Adrenal gland (tissue), 12 donors: Measurements from ENCODE around the gene NFATC3. TPM values are rescaled to one million over a fixed set of nuclear protein-coding genes. Genes with fewer than 3 reads are reported as not detected.

ENCODE experiments used
- DNase-seq, 7 donors: peaks; one replicate each; pipeline ENCODE4 v3.0.0-alpha.2; 2019 to 2020
- H3K27ac ChIP-seq, 5 donors: fragments of 200-600 bp; sonication (generic) in 4 of 5; 1 replicate in 3 of 5; 2 replicates in 2 of 5; pipeline versions ENCODE4 v1.5.1 to v1.8.0; 2016 to 2020; ENCODE audit warnings: mild to moderate bottlenecking in 1 of 5
- H3K27me3 ChIP-seq: fragments of 200-600 bp; 2 replicates; pipeline ENCODE4 v1.8.0; 2021
- H3K36me3 ChIP-seq, 2 donors: fragments of 200-600 bp; replicated peaks in 1 of 2; 1 replicate in 1 of 2; 2 replicates in 1 of 2; pipeline versions ENCODE4 v1.5.1 to v1.8.0; 2018 to 2022
- H3K4me1 ChIP-seq, 2 donors: fragments of 200-600 bp; replicated peaks in 1 of 2; 1 replicate in 1 of 2; 2 replicates in 1 of 2; pipeline versions ENCODE4 v1.5.1 to v1.8.0; 2018 to 2021
- H3K4me3 ChIP-seq, 4 donors: fragments of 200-600 bp; sonication (generic) in 3 of 4; one replicate each; pipeline ENCODE4 v1.5.1; 2016 to 2018
- H3K9me3 ChIP-seq, 3 donors: fragments of 200-600 bp; sonication (generic) in 1 of 3; replicated peaks in 1 of 3; 1 replicate in 2 of 3; 2 replicates in 1 of 3; pipeline versions ENCODE4 v1.5.1 to v1.8.0; 2016 to 2021
- CTCF ChIP-seq, 6 experiments: fragments of 450-650 bp in 4 of 6; fragments of 200-600 bp in 2 of 6; sonication (generic) in 1 of 6; IDR thresholded peaks; 1 replicate in 5 of 6; 2 replicates in 1 of 6; pipeline versions ENCODE4 v1.5.1 to v1.8.0; 2016 to 2021; ENCODE audit warnings: antibody characterized with exemption in 6 of 6, mild to moderate bottlenecking in 2 of 6, moderate library complexity in 1 of 6
- POLR2A ChIP-seq, 2 donors: fragments of 450-650 bp; IDR thresholded peaks; one replicate each; pipeline ENCODE4 v1.6.1; 2017; ENCODE audit warnings: antibody characterized with exemption in 2 of 2, mild to moderate bottlenecking in 2 of 2, moderate library complexity in 1 of 2
- WGBS, 4 donors: extraction: QIAGEN DNeasy Blood & Tissue Kit in 2 of 4; methylation state at CpG; one replicate each; pipeline versions ENCODE4 v1.1.5 to v1.1.7; 2013 to 2017; 5-methylcytosine and 5-hydroxymethylcytosine counted together
- intact Hi-C, 2 donors: fragments of 100-400 bp; cut with DNase I; formaldehyde crosslinking; loops; one replicate each; pipeline versions ENCODE4 v1.14.1 to v1.15.0; 2022 to 2023
- polyA plus RNA-seq, 3 donors: library from polyadenylated mRNA; stranded (reverse); fragments of 200-250 nt in 2 of 3; fragments of 350-450 nt in 1 of 3; fragmentation: Illumina TruSeq in 1 of 3; extraction: RNeasy Lipid Tissue Mini Kit (QIAGEN cat#74804) in 1 of 3; gene quantifications; one replicate each; pipeline ENCODE4 v1.2.3, GENCODE V29; 2013 to 2014
- total RNA-seq, 9 donors: library from RNA; depleted of rRNA in 4 of 9; stranded (reverse); fragments of >200 nt in 4 of 9; fragments of 120-200 nt in 1 of 9; fragmentation: NEBNext Ultra II Directional in 1 of 9; extraction: Animal tissue kit (Norgen Biotek cat#: 25700) in 1 of 9; gene quantifications; one replicate each; pipeline versions ENCODE4 v1.1.0 to v1.2.4, GENCODE V29; 2013 to 2023
- donor health status: healthy with polysubstance abuse.
- donor health status: Bipolar disorder and iron deficiency.
- donor health status: DM: yes; HTN: yes; CAD: no.
- donor health status: DM: no; HTN: no; CAD: no.
- donor health status: DM: no; HTN: no; CAD: no.
- donor health status: DM: yes; HTN: yes; CAD: no.

NFATC3 gene
- total and polyA plus RNA-seq, 12 donors = 6.6 to 81.2 (median 34.3) TPM

- DNase-seq = no peak
- no peaks in the 10 kb centered on the region for H3K36me3 ChIP-seq
- 71 to 89% (median 82%) methylated on average over 2 of the region's 2 CpGs for WGBS, 4 donors
- intact Hi-C loops = loop anchor here in 1 of 2 donors (10.0 kb wide), 1 partner anchor 47 kb away; the partner anchor contains the start of gene DPEP2
- no peaks in the 10 kb centered on the region for H3K27me3 ChIP-seq
- no peak overlapping the region for H3K27ac ChIP-seq
- TF ChIP-seq POLR2A (IDR thresholded peaks at IDR 0.05) (no peak), CTCF (IDR thresholded peaks at IDR 0.05) (no peak)
- H3K4me3 ChIP-seq = no peak overlapping the region
- no peaks in the 10 kb centered on the region for H3K9me3 ChIP-seq
- no peaks in the 10 kb centered on the region for H3K4me1 ChIP-seq
Measured at GRCh38 chr16:68041783-68042182, 43.4 kb upstream of the NFATC3 start.

- Histone ChIP-seq H3K36me3 (peaks cover 0 to 7% of the 10 kb centered on the region in 2 donors), H3K27me3 (no peaks in the 10 kb centered on the region), H3K27ac (no peak overlapping the region), H3K4me1 (no peaks in the 10 kb centered on the region), H3K9me3 (no peaks in the 10 kb centered on the region), H3K4me3 (no peak overlapping the region)
- intact Hi-C loops = loop anchor here in 1 of 2 donors (10.0 kb wide), 1 partner anchor 51 kb away; the partner anchor contains the start of gene DPEP2
- 87 to 91% (median 91%) methylated on average over 7 of the region's 7 CpGs for WGBS, 4 donors
- TF ChIP-seq CTCF (IDR thresholded peaks at IDR 0.05) (no peak), POLR2A (IDR thresholded peaks at IDR 0.05) (no peak)
- DNase-seq = no peak
Measured at GRCh38 chr16:68046106-68046505, 39.1 kb upstream of the NFATC3 start.

GRCh38 chr16:68047987-68048386 lies 37.2 kb upstream of the NFATC3 start:
- 93 to 96% (median 94%) methylated on average over 2 of the region's 2 CpGs for WGBS, 4 donors
- Histone ChIP-seq H3K4me1 (no peaks in the 10 kb centered on the region), H3K9me3 (no peaks in the 10 kb centered on the region), H3K27me3 (no peaks in the 10 kb centered on the region), H3K4me3 (no peak overlapping the region), H3K36me3 (peaks cover 0 to 7% of the 10 kb centered on the region in 2 donors), H3K27ac (no peak overlapping the region)
- TF ChIP-seq CTCF (IDR thresholded peaks at IDR 0.05) (no peak), POLR2A (IDR thresholded peaks at IDR 0.05) (no peak)
- no peak for DNase-seq
- intact Hi-C loops = loop anchor here in 1 of 2 donors (10.0 kb wide), 1 partner anchor 53 kb away; the partner anchor contains the start of gene DPEP2

- no peaks in the 10 kb centered on the region for H3K27me3 ChIP-seq
- DNase-seq = peak in 3 of 7 donors; percentile 20 to 41 (median 38)
- H3K4me3 ChIP-seq = no peak overlapping the region
- H3K4me1 ChIP-seq = no peaks in the 10 kb centered on the region
- intact Hi-C loops = loop anchor here in 1 of 2 donors (10.0 kb wide), 1 partner anchor 55 kb away; the partner anchor contains the start of gene DPEP2
- peaks cover 0 to 16% of the 10 kb centered on the region in 2 donors for H3K36me3 ChIP-seq
- WGBS, 4 donors = 76 to 87% (median 79%) methylated on average over 2 of the region's 2 CpGs; no CpG with 5 or more reads in 1 of the 4 donors
- H3K9me3 ChIP-seq = no peaks in the 10 kb centered on the region
- TF ChIP-seq CTCF (IDR thresholded peaks at IDR 0.05) (no peak), POLR2A (IDR thresholded peaks at IDR 0.05) (no peak)
- H3K27ac ChIP-seq = peak overlapping the region in 1 of 5 donors; percentile 3
Measured at GRCh38 chr16:68049449-68049848, 35.7 kb upstream of the NFATC3 start.
